Endothelial cell of umbilical vein (primary cell): ENCODE measurements around the gene TCP11L2. TPM values are rescaled to one million over a fixed set of nuclear protein-coding genes. Genes with fewer than 3 reads are reported as not detected.

Experiments
- BruUV-seq: library from RNA; stranded (reverse); fragments of 400-500 nt; replicated peaks from 2 replicates; lab custom pipeline; 2021; lab: Mats Ljungman, UMichigan
- CTCF ChIA-PET: fragments of 300-600, 350-600 bp; sonication (Branson Sonifier 250); formaldehyde crosslinking; loops from one replicate; lab custom pipeline; 2021; ENCODE audit warnings: antibody characterized with exemption, inconsistent platforms; lab: Charles Lee
- POLR2A ChIA-PET: fragments of 300-600, 350-600 bp; sonication (Branson Sonifier 250); formaldehyde crosslinking; loops from one replicate; lab custom pipeline; 2021; ENCODE audit warnings: antibody characterized with exemption, inconsistent platforms; lab: Charles Lee
- DNase-seq: peaks from one replicate; pipeline ENCODE4 v3.0.0-alpha.2; 2011; ENCODE audit warnings: low read depth, low spot score
- FAIRE-seq: peaks from 2 replicates; lab custom pipeline; 2011; peaks lifted over from hg19 to GRCh38; lab: Jason Lieb, UNC
- H2AFZ ChIP-seq: 2 replicates; pipeline ENCODE4 v1.6.0; 2012; ENCODE audit warnings: low read depth, low read length, control low read depth, inconsistent platforms
- H3K27ac ChIP-seq: 2 replicates; pipeline ENCODE4 v1.5.1; 2011; ENCODE audit warnings: low read depth, mild to moderate bottlenecking, control low read depth, low read length, moderate library complexity; ENCODE audit not compliant: insufficient read depth
- H3K27me3 ChIP-seq, 2 experiments: 2 replicates each; pipeline versions ENCODE4 v1.6.0 to v1.6.1; 2011; ENCODE audit warnings: low read length in 2 of 2, mixed read lengths in 1 of 2; ENCODE audit not compliant: control insufficient read depth in 2 of 2, insufficient read depth in 2 of 2
- H3K36me3 ChIP-seq, 2 experiments: 2 replicates in 1 of 2; 3 replicates in 1 of 2; pipeline ENCODE4 v1.5.1; 2011; ENCODE audit warnings: low read length in 2 of 2, mild to moderate bottlenecking in 1 of 2, moderate library complexity in 1 of 2; ENCODE audit not compliant: control insufficient read depth in 2 of 2, insufficient read depth in 2 of 2; ENCODE audit errors: extremely low read depth in 1 of 2
- H3K4me1 ChIP-seq: 3 replicates; pipeline ENCODE4 v1.5.1; 2011; ENCODE audit warnings: mild to moderate bottlenecking, low read length; ENCODE audit not compliant: control insufficient read depth, insufficient read depth; ENCODE audit errors: extremely low read depth
- H3K4me2 ChIP-seq: 2 replicates; pipeline ENCODE4 v1.6.1; 2011; ENCODE audit warnings: low read length, control low read depth, mixed read lengths; ENCODE audit not compliant: insufficient read depth
- H3K4me3 ChIP-seq, 3 experiments: fragments of 200-600 bp in 1 of 3; sonication (generic), shearing (Covaris generic) in 1 of 3; replicated peaks in 1 of 3; 2 replicates each; pipeline ENCODE4 v1.5.1; 2011 to 2016; ENCODE audit warnings: control low read depth in 3 of 3, low read length in 3 of 3, mild to moderate bottlenecking in 2 of 3, inconsistent platforms in 1 of 3, low read depth in 1 of 3, moderate library complexity in 1 of 3; ENCODE audit not compliant: insufficient read depth in 1 of 3
- H3K79me2 ChIP-seq: 2 replicates; pipeline ENCODE4 v1.6.0; 2012; ENCODE audit warnings: low read length, inconsistent platforms; ENCODE audit not compliant: control insufficient read depth, insufficient read depth
- H3K9ac ChIP-seq: replicated peaks from 2 replicates; pipeline ENCODE3; 2011; ENCODE audit warnings: low read length, control low read depth; ENCODE audit not compliant: insufficient read depth; ENCODE audit errors: extremely low read depth
- H3K9me1 ChIP-seq: replicated peaks from 3 replicates; pipeline ENCODE4 v1.6.0; 2011; ENCODE audit warnings: mild to moderate bottlenecking, low read length; ENCODE audit not compliant: control insufficient read depth, insufficient read depth; ENCODE audit errors: extremely low read depth
- H3K9me3 ChIP-seq: replicated peaks from 2 replicates; pipeline ENCODE4 v1.5.1; 2012; ENCODE audit warnings: low read length, inconsistent platforms; ENCODE audit not compliant: control insufficient read depth, insufficient read depth
- H4K20me1 ChIP-seq: replicated peaks from 2 replicates; pipeline ENCODE3; 2011; ENCODE audit warnings: mild to moderate bottlenecking, low read length; ENCODE audit not compliant: control insufficient read depth, insufficient read depth; ENCODE audit errors: extremely low read depth
- CTCF ChIP-seq, 2 donors: IDR thresholded peaks; 1 replicate in 1 of 2; 2 replicates in 1 of 2; pipeline ENCODE4 v1.5.1; 2011; ENCODE audit warnings: low read length in 2 of 2, mild to moderate bottlenecking in 2 of 2, moderate library complexity in 2 of 2, control low read depth in 1 of 2, inconsistent platforms in 1 of 2, low read depth in 1 of 2; ENCODE audit not compliant: insufficient read depth in 1 of 2; ENCODE audit errors: extremely low read depth in 1 of 2
- EZH2 ChIP-seq: IDR thresholded peaks from 2 replicates; pipeline ENCODE4 v1.6.1; 2012; ENCODE audit warnings: borderline replicate concordance, low read depth, mild to moderate bottlenecking, moderate library complexity, low read length, inconsistent platforms; ENCODE audit not compliant: severe bottlenecking
- FOS ChIP-seq: IDR thresholded peaks from 2 replicates; pipeline ENCODE4 v1.6.1; 2011; ENCODE audit warnings: mild to moderate bottlenecking, low read length, moderate library complexity, borderline replicate concordance; ENCODE audit not compliant: insufficient read depth
- GATA2 ChIP-seq: IDR thresholded peaks from 2 replicates; pipeline ENCODE4 v1.7.0; 2011; ENCODE audit warnings: low read depth, mild to moderate bottlenecking, moderate library complexity, mixed read lengths, low read length; ENCODE audit not compliant: insufficient read length, insufficient read depth
- JUN ChIP-seq: IDR thresholded peaks from 2 replicates; pipeline ENCODE4 v1.6.1; 2011; ENCODE audit warnings: borderline replicate concordance, low read depth; ENCODE audit not compliant: insufficient read length, insufficient read depth
- MAX ChIP-seq: IDR thresholded peaks from 2 replicates; pipeline ENCODE4 v1.6.1; 2011; ENCODE audit not compliant: insufficient read depth, insufficient read length
- MYC ChIP-seq: IDR thresholded peaks from one replicate; pipeline ENCODE4 v1.6.1; 2011; ENCODE audit warnings: mild to moderate bottlenecking, low read depth, low read length
- POLR2A ChIP-seq: IDR thresholded peaks from 2 replicates; pipeline ENCODE4 v1.6.1; 2012; ENCODE audit warnings: low read depth, mild to moderate bottlenecking, control low read depth, low read length
- POLR2AphosphoS5 ChIP-seq: IDR thresholded peaks from 2 replicates; pipeline ENCODE4 v1.6.1; 2012; ENCODE audit warnings: low read depth, mild to moderate bottlenecking, control low read depth, low read length, moderate library complexity; ENCODE audit not compliant: insufficient read depth
- dilution Hi-C: fragments of 300-500 bp; cut with MboI; formaldehyde crosslinking; loops from one replicate; pipeline ENCODE4 v1.15.0; 2019; ENCODE audit warnings: low sequenced_read_pairs; ENCODE audit not compliant: extremely low pct_ligation_motif_present
- intact Hi-C: fragments of 100-400 bp; cut with micrococcal nuclease; formaldehyde crosslinking; loops from one replicate; pipeline ENCODE4 v1.10.0; 2022
- polyA plus RNA-seq, 4 experiments: library from polyadenylated mRNA; depleted of rRNA in 3 of 4; stranded (reverse) in 3 of 4; unstranded in 1 of 4; fragments of >200 nt; gene quantifications; 2 replicates each; pipeline versions ENCODE4 v1.2.1 to v1.2.3, GENCODE V29; 2011 to 2012; ENCODE audit warnings: missing spikeins in 1 of 4
- total RNA-seq: library from RNA; stranded (reverse); gene quantifications from 2 replicates; pipeline ENCODE4 v1.2.3, GENCODE V29; 2021

TCP11L2 gene
- total and polyA plus RNA-seq, 2 donors (not counting 3 experiments of a cell fraction or from before 2014, with no cell fraction given), result 6.0 to 18.7 TPM

GRCh38 chr12:106308121-106308520 is 5.6 kb downstream of the TCP11L2 start:
- TF ChIP-seq POLR2AphosphoS5, result no peak
- Histone ChIP-seq H3K9me3 (no peaks in the 10 kb centered on the region), H3K4me1 (peaks cover 2% of the 10 kb centered on the region), H3K27me3 (peaks cover 0 to 5% of the 10 kb centered on the region in 2 experiments), H3K4me2 (no peak overlapping the region), H3K9me1 (no peaks in the 10 kb centered on the region), H3K4me3 (no peak overlapping the region), H3K9ac (no peak overlapping the region), H3K36me3 (no peaks in the 10 kb centered on the region), H3K27ac (no peak overlapping the region), H3K79me2 (no peaks in the 10 kb centered on the region), H4K20me1 (no peaks in the 10 kb centered on the region), H2AFZ (no peak overlapping the region)
- dilution Hi-C loops, result no loop called here
- BruUV-seq, result no TSS peak
- FAIRE-seq (no peak), DNase-seq (no peak)
- intact Hi-C loops, result no loop called here
- ChIA-PET POLR2A (no interaction called here), CTCF (no interaction called here)

GRCh38 chr12:106308611-106309010 is 6.1 kb downstream of the TCP11L2 start:
- H2AFZ ChIP-seq, result no peak overlapping the region
- ChIA-PET POLR2A (no interaction called here), CTCF (no interaction called here)

More at GRCh38 chr12:106308611-106309010, 6.1 kb downstream of the TCP11L2 start:
- dilution Hi-C loops (no loop called here), intact Hi-C loops (no loop called here)
- no peaks in the 10 kb centered on the region for H3K79me2 ChIP-seq
- no peaks in the 10 kb centered on the region for H4K20me1 ChIP-seq
- DNase-seq, result no peak
- peaks cover 0 to 5% of the 10 kb centered on the region in 2 experiments for H3K27me3 ChIP-seq
- H3K4me2 ChIP-seq, result no peak overlapping the region
- H3K4me1 ChIP-seq, result peaks cover 2% of the 10 kb centered on the region
- H3K4me3 ChIP-seq, result no peak overlapping the region
- no peaks in the 10 kb centered on the region for H3K9me1 ChIP-seq
- BruUV-seq, result no TSS peak
- FAIRE-seq, result no peak
- H3K9me3 ChIP-seq, result no peaks in the 10 kb centered on the region
- no peak overlapping the region for H3K9ac ChIP-seq
- H3K27ac ChIP-seq, result no peak overlapping the region
- H3K36me3 ChIP-seq, result no peaks in the 10 kb centered on the region
- TF ChIP-seq MYC (no peak), MAX (no peak), POLR2A (no peak), JUN (no peak), FOS (no peak), CTCF (IDR thresholded peaks at IDR 0.05; ENCODE audit: extremely low read depth in 1 of 2, insufficient read depth in 1 of 2, low read depth in 1 of 2, low read length in 2 of 2) (no peak), GATA2 (no peak), POLR2AphosphoS5 (no peak), EZH2 (no peak)
